GM18867 (cell line): ENCODE data around the gene GAB2.

ENCODE experiments used
- ATAC-seq: cut with Tn5 transposase; IDR thresholded peaks from one replicate; pipeline ENCODE4 v1.9.1; 2021; ENCODE audit warnings: mild to moderate bottlenecking, moderate library complexity; ENCODE audit not compliant: unreplicated experiment

The GAB2 gene

DNA sequence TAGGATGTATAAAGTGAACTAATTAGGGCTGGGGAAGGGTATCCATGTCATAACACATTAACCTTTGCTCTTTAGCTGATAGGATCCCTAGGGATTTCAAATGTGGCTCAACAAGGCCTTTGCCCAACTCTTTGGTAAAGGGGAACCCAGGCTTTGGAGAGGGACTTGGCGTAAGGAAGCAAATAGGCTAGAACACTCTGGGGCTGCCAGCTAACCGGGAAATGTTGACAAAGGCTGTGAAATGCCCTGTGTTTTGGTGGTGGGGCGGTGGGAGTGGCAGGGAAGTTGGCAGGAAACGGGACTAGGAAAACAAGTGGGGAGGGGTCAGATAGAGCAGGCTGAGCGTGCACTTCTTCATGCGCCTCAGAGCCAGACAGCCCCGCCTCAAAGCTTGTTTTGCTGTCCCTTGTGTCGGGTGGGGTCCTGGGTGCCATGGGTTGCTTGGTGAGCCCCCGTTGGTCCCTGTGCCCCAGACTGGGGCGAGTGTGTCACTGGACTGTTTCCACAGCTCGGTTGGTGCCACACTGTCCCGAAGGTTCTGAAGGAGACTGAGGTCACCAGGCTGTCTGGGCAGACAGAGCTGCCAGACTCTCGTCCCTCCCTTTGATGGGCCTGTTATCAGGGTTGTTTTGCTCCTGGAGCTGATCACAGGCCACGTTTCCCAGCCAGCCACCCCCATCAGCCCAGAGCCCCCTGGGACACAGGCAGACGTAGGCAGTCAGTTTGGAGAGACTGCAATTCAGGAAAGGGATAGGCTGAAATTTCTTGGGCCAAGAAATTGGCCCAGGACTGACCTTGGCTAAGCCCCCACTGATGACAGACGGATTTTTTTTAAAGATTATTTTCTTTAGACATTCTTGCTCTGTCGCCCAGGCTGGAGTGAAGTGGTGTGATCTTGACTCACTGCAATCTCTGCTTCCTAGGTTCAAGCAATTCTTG lies 248.8 kb downstream of the GAB2 start:
- no peak for ATAC-seq

DNA sequence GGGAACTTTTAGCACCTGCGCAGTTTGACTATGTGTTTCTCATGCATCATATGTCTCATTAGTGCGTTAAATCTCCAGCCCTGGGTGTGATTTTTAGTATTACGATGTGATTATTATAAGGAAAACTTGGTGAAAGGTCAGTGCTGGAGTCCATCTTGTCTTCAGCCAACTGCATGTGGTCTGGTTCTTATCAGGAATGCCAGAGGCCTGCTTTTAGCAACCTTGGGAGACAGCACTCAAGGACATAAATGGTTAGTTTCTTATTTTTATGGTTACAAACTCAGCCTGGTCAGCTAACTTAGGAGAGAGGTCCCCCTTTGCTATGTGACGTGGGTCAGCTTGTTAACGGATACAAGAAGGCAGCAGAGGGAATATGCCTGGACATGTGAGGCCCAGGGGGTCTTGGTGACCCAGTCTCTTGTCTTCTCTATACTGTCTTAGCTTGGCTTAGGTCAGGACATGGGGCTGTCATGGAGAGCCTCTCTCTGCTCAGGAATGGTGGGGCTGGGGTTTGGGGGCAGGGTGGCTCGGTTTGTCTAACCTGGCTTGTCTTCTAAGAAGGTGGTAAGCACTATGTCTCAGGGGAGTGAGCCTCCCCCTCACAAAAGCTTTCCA lies 250.7 kb downstream of the GAB2 start:
- ATAC-seq, result no peak
